HUDEP-2 (cell line): Measurements from ENCODE around the gene TAF5L.
"Not testable (repeated sequence)": the region's sequence is repeated elsewhere in the genome, so short reads cannot be mapped to it uniquely, and the experiment has no call there.

Source experiments
- DNase-seq, 76 experiments: peaks; one replicate each; lab custom pipeline; 2025; ENCODE audit not compliant: unreplicated experiment in 76 of 76; lab: John Stamatoyannopoulos, UW

The TAF5L gene

DNA sequence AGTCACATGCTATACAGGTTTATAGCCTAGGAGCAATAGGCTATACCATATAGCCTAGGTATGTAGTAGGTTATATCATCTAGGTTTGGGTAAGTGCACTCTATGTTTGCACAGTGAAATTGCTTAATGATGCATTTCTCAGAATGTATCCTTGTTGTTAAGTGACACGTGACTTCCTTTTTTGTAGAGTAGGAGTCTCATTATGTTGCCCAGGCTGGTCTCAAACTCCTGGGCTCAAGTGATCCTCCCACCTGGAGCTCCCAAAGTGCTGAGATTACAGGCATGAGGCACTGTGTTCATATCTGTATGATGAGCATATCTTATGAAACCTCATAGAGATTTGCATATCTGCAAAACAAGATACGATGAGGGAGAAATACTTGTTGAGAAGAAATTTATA, 53.6 kb downstream of the TAF5L start:
- no peak for DNase-seq

DNA sequence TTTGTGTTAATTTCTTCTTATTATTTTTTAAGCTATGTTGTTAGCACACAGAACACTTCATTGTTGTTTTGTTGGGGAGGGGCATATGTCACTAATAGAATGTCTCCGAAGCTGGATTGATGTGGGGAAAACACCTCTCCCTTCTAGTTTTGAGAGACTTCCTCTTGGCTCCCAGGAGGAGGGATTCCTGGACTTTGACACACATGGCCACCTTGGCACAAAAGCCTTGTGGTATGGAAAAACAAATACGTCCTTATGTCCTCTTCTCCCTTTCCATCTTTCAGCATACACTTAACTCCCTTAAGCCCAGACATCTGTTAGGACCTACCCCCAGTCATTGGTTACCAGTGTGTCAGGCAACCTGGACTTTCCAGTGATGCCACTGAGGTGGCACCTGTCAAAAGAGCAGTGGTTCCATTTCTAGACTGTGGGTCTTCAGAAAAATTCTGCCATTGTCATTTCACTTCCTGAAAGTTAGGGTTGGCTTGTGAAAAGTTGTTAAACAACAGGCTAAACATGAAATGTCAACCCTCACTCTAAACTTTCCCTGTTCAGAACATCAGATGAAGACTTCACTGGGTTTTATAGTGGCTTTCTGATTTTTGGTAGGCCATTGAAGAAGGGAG, 54.9 kb downstream of the TAF5L start:
- no peak for DNase-seq

DNA sequence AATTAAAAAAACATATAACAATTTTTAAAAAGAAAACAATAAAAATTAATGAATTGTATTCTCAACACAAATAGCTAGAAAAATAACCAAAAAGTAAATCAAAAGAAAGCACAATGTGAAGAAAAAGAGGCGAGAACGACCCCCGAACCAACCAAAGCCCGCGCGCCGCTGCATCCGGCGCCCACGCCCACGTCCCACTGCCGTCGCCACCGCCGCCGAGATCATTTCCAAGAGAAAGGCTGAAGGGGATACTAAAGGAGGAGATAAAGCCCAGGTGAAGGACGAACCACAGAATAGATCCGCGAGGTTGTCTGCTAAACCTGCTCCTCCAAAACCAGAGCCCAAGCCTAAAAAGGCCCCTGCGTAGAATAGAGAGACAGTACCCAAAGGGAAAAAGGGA, 55.6 kb downstream of the TAF5L start:
- no peak for DNase-seq

DNA sequence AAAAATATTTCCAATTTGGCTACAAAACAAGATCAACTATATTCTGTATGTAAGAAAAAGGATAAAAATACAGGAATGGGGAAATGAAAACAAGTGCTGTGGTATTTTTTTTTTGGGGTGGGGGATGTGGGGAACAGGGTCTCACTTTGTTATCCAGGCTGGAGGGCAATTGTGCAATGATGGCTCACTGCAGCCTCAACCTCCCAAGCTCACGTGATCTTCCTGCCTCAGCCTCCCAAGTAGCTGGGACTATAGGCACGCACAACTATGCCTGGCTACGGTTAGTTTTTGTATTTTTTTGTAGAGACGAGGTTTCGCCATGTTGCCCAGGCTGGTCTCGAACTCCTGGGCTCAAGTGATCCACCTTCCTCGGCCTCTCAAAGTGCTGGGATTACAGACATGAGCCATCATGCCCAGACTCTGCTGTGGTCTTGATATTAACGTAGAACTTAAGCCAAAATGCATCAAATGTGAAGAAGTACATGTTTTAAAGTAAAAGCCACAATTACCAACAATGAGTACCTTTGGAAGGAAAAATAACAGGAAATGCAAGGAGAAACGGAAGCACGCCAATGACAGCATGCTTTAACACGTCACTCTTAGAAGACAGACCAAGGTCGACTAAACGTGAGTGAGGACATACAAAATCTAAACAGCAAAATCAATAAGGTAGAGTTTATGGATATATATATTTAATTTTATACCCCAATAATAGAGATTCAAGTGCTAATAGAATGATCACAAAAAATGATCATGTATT, 58.6 kb downstream of the TAF5L start:
- no peak for DNase-seq

DNA sequence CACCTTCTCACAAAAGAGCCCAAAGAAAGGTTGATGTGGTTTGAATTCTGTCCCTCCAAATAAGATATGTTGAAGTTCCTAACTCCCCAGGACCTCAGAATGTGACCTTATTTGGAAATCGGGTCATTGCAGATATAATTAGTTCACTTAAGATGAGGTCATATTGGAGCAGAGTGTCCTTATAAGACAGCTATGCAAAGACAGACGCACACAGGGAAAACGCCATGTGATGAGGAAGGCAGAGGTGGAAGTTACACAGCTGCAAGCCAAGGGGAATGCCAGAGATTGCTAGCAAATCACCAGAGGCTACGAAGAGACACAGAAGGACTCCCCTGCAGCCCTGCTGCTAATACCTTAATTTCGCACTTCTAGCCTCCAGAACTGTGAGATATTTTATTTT, 62.2 kb downstream of the TAF5L start:
- no peak for DNase-seq

DNA sequence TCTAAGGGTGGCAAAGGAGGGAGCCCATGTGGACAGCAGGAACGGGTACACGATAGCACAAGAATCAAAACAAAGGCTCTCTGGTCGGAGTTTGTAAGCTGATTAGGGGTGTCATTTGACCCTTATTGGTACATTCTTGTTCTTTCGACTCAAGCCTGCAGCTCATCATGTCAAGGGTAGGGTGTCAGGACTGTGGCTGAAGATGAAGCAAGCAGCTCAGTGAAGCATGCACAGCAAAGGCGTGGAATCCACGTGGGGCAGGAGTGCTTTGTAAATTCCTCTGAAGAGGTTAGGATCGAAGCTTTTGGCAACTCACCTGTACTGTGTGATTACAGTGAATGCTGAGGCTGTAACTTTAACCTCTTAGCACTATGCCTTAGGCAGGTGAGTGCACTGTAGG, 62.7 kb downstream of the TAF5L start:
- no peak for DNase-seq

DNA sequence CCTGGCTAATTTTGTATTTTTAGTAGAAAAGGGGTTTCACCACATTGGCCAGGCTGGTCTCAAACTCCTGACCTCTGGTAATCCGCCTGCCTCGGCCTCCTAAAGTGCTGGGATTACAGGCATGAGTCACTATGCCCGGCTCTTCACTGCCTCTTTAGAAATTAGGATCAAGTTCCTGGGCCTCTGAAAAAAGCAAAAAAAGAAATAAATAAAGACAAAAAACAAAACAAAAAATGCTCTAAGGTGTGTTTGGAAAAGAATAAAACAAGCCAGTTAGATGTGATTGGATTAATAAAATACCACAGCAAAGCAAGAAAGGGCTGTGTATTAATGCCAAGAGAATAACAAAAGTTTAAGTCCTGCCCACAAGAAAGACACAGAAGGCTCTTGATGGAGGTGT, 63.2 kb downstream of the TAF5L start:
- DNase-seq, result no peak

DNA sequence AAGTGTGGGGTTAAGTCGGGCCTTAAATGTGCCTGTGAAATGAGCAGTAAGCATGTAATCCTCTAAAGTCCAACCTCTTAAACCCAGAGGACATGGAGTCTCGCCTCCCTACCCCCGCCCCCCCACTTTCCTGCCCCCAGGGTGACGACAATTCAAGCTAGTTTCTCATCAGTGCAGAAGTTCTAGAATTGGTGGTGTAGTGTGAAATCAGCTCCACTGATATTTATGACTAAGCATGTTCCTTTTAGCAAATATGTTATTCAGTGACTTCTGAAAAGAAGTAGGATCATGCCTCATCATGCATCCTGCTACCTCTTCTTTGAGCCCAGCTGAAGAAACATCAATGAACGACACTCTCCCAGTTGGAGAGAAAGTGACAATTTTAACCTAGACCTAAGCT, 64.8 kb downstream of the TAF5L start:
- no peak for DNase-seq

DNA sequence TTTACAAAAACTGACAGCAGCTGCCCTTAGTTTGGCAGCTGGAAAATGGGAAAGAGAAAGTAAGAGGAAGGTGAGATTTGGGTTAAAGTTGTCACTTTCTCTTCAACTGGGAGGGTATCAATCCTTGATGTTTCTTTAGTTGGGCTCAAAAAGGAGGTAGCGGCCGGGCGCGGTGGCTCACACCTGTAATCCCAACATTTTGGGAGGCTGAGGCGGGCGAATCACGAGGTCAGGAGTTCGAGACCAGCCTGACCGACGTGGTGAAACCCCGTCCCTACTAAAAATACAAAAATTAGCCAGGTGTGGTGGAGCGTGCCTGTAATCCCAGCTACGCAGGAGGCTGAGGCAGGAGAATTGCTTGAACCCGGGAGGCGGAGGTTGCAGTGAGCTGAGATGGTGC, 65.8 kb downstream of the TAF5L start:
- not testable (repeated sequence) for DNase-seq

DNA sequence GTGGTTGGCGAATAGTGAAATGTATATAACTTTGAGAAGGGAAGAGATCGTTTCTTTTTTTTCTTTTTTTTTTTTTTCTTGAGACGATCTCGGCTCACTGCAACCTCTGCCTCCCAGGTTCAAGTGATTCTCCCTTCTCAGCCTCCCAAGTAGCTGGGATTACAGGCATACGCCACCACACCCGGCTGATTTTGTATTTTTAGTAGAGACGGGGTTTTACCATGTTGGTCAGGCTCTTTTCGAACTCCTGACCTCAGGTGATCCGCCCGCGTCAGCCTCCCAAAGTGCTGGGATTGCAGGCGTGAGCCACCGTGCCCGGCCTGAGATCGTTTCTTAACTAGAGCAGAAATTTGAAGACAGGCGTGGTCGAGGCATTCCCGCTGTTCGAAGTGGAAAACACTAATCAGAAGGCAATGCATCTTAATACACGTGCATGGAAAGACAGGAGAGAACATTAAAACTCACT, 66.6 kb downstream of the TAF5L start:
- DNase-seq, result not testable (repeated sequence)

DNA sequence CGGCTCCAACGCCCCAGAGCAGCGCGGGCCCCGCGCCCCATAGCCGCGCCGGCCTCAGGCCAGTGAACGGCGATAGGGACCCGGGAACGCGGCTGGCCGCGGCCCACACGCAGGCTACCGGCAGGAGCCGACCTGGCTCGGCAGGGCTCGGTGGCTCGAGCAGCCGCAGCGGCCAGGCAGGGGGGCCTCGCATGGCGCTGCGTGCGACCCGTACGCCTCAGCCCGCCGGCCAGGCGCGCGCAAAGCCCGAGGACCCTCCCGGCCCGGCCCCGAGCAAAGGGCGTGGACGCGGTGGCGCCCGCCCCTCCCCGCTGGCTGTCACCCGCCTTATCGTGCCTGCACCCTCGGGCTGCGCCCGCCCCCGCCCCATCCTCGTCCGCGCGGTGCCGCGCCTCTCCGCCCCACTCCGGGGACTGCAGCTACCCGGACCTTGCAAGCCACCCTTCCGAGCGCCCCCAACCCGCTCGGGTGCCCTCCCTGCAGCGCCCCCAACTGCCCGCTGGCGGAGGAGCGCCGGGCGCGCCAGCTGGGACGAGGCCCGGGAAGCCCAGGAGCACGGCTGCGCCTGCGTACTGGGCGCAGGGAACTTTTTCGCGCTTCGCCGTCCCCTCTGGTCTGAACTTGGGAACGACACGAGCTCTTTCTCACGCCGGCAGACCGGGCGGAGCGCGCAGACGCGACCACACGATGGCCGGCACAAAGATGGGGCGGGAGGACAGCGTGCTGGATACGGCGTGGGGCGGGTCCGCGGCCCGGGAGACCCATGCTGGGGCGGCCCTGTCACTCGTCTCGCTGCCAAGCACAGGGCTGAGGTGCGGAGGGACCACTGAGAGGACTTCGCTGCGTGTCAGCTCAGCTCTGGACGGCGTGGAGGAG, 67.2 kb downstream of the TAF5L start, which contains the start of gene ABCB10:
TSS of gene ABCB10 (minus strand) at position 248 of the 876 bp plus-strand sequence. CDS start at position 193, 55 bp downstream.
- peak; percentile 67 to 100 (median 97) for DNase-seq

DNA sequence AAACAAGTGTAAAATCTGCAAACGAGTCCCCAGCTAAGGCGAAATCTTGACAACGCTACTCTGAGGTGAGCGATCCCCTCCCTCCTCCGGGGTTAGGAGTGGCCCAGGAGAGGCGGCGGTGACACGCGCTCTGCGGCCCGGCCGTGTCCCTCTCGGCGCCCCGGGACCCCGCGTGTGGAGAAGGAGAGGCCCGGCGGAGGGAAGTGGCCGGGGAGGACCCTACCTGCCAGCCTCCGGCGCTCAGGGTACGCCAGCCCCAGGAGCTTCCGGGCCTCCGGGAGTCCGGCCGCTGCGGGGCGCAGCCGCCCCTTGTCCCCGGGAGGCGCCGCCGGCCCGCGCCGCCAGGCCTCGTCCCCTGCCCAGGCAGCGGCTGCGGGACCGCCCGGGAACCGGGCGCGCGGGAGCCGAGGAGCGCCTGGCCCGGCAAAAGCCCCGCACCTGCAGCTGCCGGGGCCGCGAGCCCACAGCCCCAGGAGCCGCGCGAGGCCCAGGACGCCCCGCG, 68.0 kb downstream of the TAF5L start:
- DNase-seq, result peak in 25 of 76 experiments; percentile 6 to 51 (median 23)

DNA sequence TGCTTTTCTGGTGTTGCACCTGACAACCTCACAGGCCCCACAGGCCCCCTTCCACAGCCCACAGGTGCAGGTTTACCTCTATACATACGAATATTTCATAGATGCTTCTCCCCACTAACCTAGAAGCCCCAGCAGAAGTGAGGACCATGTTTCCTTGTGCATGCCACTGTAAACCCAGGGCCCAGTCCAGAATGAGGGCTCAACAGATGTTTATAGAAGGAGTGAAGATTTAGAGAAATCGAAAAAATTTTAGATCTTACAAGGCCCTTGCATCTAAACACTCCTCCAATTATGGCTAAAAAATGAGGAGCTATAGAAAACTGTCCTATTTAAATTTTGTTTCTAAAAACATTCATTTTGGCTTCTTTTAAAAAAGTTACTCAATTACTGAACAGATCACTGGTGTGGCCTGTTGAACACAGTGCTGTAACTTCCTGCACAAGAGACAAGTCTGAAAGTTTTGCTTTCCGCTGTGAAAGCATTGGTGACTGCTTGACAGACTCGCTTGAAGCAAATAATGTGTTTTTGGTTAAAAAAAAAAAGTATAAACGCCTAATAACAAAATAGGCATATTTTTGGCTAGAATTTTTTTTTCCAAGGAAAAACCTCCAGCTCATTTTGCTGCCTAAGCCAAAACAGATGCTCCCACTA, 68.6 kb downstream of the TAF5L start:
- peak in 5 of 76 experiments; percentile 10 to 58 (median 21) for DNase-seq

DNA sequence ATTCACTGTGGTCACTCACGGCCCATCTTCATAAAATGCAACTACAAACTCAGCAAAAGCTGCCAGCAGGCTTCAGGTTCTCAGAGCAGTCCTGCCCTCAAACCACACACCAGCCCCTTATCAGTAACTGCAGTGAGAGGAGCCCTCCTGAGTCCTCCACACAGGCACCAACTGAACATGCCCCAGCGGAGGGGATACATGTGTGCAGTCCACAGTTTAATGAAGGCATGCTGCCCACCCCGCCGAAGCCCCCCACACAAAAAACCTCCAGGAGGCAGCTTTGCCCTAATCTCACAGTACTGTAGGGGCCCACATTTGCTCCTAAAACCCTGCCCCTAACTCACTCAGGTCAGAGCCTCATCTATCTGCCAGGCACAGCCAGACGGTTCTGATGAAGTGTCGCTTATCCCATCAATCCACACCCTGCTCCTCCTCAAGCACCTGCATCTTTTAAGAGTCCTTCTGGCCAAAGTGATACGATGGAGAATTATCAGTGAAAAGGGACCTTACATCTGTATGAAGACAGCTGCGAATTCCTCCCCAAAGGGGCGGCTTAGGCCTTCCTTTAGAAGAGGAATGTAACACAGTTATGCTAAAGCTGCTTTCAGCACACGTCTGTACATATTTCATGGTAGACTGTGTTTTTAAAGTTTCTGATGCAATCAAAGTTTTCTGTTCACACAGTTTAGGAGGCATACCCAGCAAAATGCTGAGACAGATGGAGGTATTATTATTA, 70.9 kb downstream of the TAF5L start:
- peak; percentile 11 to 97 (median 89) for DNase-seq

DNA sequence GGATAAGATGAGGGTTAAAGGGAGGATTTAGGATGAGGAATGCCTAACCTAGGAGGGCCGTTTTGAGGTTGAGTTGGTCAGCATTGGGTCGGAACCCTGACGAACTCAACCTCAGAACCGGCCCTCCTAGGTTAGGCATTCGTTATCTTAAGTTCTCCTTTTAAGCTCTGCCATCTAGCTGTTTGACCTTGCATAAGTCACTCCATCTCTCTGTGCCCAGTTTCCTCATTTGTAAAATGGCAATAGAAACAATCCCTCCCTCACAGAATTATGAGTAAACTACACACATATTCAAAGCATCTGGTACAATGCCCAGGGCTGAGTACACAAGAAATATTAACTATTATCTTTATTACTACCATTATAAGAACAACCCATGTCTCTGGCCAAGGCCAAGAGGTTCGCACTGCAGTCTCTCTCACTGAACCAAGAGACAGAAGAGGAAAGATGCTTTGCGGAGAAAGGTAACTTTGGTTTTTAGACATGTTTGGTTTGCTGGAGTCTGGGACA, 72.2 kb downstream of the TAF5L start:
- no peak for DNase-seq

DNA sequence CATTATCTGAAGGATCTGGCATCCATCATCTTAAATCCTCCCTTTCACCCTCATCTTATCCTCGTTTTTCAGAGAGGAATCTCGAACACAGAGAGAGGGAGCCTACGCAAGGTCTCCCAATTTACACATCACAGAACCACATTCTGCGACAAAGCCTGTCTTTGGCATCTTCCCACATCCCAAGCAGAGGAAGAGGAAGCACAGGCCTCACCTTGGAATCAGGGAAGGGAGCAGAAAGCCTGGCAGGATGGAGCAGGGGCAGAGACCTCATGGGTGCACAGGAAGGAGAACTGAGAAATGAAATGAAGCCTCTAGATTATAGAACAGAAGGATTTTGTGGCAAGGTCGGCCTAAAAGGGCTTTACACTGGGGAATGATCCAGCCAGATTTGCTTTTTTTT, 73.2 kb downstream of the TAF5L start:
- DNase-seq, result no peak

DNA sequence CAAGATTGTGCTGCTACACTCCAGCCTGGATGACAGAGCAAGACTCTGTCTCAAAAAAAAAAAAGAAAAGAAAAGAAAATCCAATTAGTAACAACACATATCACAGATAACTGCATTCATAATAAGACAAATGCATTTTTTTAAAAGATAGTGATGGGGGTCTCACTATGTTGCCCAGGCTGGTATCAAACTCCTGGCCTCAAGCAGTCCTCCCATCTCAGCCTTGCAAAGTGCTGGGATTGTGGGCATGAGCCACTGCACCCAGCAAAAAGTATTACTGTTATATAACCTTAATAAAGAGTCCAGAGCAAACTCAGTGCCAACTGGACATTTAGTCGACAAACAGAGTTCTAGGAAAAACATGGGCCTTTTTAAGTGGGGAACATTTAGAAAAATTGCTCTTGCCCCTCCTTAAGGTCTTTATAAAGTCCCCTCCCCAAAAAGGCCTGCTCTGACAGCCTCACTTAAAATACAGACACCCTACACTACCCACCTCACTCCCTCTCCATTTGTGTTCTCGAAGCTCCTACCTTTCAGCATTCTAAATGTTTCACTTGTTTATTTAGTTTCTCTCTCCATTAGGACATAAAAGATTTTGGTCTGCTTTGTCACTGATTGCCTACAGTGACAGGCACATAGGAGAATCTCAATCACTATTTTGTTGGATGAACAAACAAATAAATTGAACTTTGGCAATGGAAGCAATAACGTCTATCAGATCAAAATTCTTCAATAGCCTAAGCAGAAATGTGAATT, 74.9 kb downstream of the TAF5L start:
- DNase-seq, result no peak

DNA sequence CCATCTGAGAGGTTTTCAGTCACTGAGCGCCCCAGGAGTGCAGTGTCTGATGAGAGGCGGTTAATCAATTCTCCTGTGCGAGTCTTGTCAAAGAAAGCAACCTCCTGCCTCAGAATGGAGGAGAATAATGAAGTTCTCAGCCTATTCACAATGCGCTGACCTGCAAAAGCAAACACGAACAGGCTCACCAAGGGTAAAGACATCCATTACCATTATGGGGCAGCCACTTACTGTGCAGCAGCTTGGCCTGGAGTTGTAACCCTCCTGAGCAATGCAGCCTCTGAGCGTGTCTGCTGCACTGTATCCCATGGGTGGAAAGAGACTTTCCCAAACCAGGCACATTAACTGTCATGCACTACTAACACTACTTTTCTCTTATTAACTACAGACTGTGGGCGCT, 78.4 kb downstream of the TAF5L start:
- DNase-seq, result no peak

DNA sequence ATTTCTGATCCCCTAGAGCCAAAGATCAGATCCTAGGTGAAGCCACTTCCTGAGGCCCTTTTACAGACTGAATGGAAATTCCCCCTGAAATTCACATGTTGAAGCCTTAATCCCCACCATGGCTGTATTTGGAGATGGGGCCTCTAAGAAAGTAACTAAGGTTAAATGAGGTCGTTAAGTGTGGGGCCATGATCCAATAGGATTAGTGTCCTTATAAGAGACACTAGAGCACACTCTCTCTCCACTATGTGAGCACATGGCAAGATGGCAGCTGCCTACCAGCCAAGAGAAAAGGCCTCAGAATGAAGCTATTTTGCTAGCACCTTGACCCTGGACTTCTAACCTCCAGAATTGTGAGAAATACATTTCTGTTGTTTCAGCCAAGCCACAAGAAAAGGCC, 81.3 kb downstream of the TAF5L start:
- DNase-seq, result no peak
